Activated T-helper 1 cell treated with anti-CD3 and anti-CD28 coated beads, Interleukin-12 subunit alpha, Interleukin-12 subunit beta, Interleukin-2, Interleukin-4 antibody, amounts not matched to agents 30 ng/mL and 10 ng/mL and 1 ng/mL, durations not matched to agents 14 hours and 24 hours and 36 hours (primary cell): ENCODE data around the gene TTLL11. TPM values are rescaled to one million over a fixed set of nuclear protein-coding genes. Genes with fewer than 3 reads are reported as not detected.
"Not testable (repeated sequence)": the region's sequence is repeated elsewhere in the genome, so short reads cannot be mapped to it uniquely, and the experiment has no call there.

ENCODE experiments used
- DNase-seq: peaks from one replicate; pipeline ENCODE4 v3.0.0; 2021; ENCODE audit warnings: low spot score
- H3K27ac Mint-ChIP-seq: one replicate; pipeline ENCODE4 v1.8.0; 2021; ENCODE audit warnings: mild to moderate bottlenecking, mixed read lengths
- H3K27me3 Mint-ChIP-seq: one replicate; pipeline ENCODE4 v1.8.0; 2022; ENCODE audit warnings: mild to moderate bottlenecking, moderate library complexity, mixed read lengths; ENCODE audit not compliant: insufficient read depth
- H3K36me3 Mint-ChIP-seq: one replicate; pipeline ENCODE4 v1.8.0; 2021; ENCODE audit warnings: low read depth, mixed read lengths
- H3K4me1 Mint-ChIP-seq: one replicate; pipeline ENCODE4 v1.8.0; 2021; ENCODE audit warnings: low read depth, mixed read lengths
- H3K4me3 Mint-ChIP-seq: one replicate; pipeline ENCODE4 v1.8.0; 2021; ENCODE audit warnings: mild to moderate bottlenecking, moderate library complexity, mixed read lengths
- H3K9me3 Mint-ChIP-seq: one replicate; pipeline ENCODE4 v1.8.0; 2021; ENCODE audit warnings: mixed read lengths
- intact Hi-C: fragments of 100-400 bp; cut with micrococcal nuclease; formaldehyde crosslinking; loops from one replicate; pipeline ENCODE4 v1.15.1; 2024
- total RNA-seq: library from RNA; stranded (reverse); gene quantifications from 2 replicates; pipeline ENCODE4 v1.2.3, GENCODE V29; 2022

The TTLL11 gene
- total RNA-seq, 1 donor from 2014 or later, result 3.0 TPM

- DNase-seq, result no peak
- intact Hi-C loops, result no loop called here
- H3K9me3 Mint-ChIP-seq, result no peaks in the 10 kb centered on the region
- H3K4me3 Mint-ChIP-seq, result no peak overlapping the region
- no peak overlapping the region for H3K27ac Mint-ChIP-seq
- no peaks in the 10 kb centered on the region for H3K36me3 Mint-ChIP-seq
- peaks cover 2% of the 10 kb centered on the region for H3K27me3 Mint-ChIP-seq
- H3K4me1 Mint-ChIP-seq, result no peaks in the 10 kb centered on the region
These were observed 102.4 kb downstream of the TTLL11 start for GRCh38 chr9:121990600-121991306.

GRCh38 chr9:121989010-121989409, 104.1 kb downstream of the TTLL11 start:
- Mint-ChIP-seq H3K36me3 (no peaks in the 10 kb centered on the region), H3K4me3 (no peak overlapping the region)

GRCh38 chr9:121987314-121987713, 105.8 kb downstream of the TTLL11 start:
- DNase-seq, result no peak
- Mint-ChIP-seq H3K27ac (no peak overlapping the region), H3K4me3 (no peak overlapping the region), H3K4me1 (no peaks in the 10 kb centered on the region), H3K27me3 (peaks cover 2% of the 10 kb centered on the region), H3K36me3 (no peaks in the 10 kb centered on the region), H3K9me3 (no peaks in the 10 kb centered on the region)
- intact Hi-C loops, result no loop called here

More at GRCh38 chr9:121989010-121989409, 104.1 kb downstream of the TTLL11 start:
- Mint-ChIP-seq H3K27me3 (peaks cover 2% of the 10 kb centered on the region), H3K4me1 (no peaks in the 10 kb centered on the region), H3K27ac (no peak overlapping the region), H3K9me3 (no peaks in the 10 kb centered on the region)
- no peak for DNase-seq
- intact Hi-C loops, result no loop called here

- no peaks in the 10 kb centered on the region for H3K4me1 Mint-ChIP-seq
- H3K4me3 Mint-ChIP-seq, result no peak overlapping the region
- no peaks in the 10 kb centered on the region for H3K36me3 Mint-ChIP-seq
- H3K9me3 Mint-ChIP-seq, result peaks cover 4% of the 10 kb centered on the region
- no peak for DNase-seq
- H3K27me3 Mint-ChIP-seq, result peaks cover 2% of the 10 kb centered on the region
- intact Hi-C loops, result no loop called here
- no peak overlapping the region for H3K27ac Mint-ChIP-seq
These were observed 107.2 kb downstream of the TTLL11 start for GRCh38 chr9:121985792-121986494.

- H3K27me3 Mint-ChIP-seq, result peaks cover 2% of the 10 kb centered on the region
- DNase-seq, result no peak
- intact Hi-C loops, result no loop called here
- H3K4me1 Mint-ChIP-seq, result no peaks in the 10 kb centered on the region
- H3K9me3 Mint-ChIP-seq, result peaks cover 7% of the 10 kb centered on the region
- H3K36me3 Mint-ChIP-seq, result peaks cover 1% of the 10 kb centered on the region
- H3K4me3 Mint-ChIP-seq, result no peak overlapping the region
- no peak overlapping the region for H3K27ac Mint-ChIP-seq
These were observed 108.2 kb downstream of the TTLL11 start for GRCh38 chr9:121984726-121985402.

GRCh38 chr9:121983736-121984135, 109.4 kb downstream of the TTLL11 start:
- Mint-ChIP-seq H3K4me3 (no peak overlapping the region), H3K27ac (no peak overlapping the region), H3K27me3 (peaks cover 2% of the 10 kb centered on the region), H3K9me3 (peaks cover 7% of the 10 kb centered on the region), H3K36me3 (peaks cover 1% of the 10 kb centered on the region), H3K4me1 (no peaks in the 10 kb centered on the region)
- intact Hi-C loops, result no loop called here
- no peak for DNase-seq

GRCh38 chr9:121981118-121981883, 111.8 kb downstream of the TTLL11 start:
- H3K9me3 Mint-ChIP-seq, result peaks cover 7% of the 10 kb centered on the region
- H3K36me3 Mint-ChIP-seq, result peaks cover 1% of the 10 kb centered on the region
- H3K4me3 Mint-ChIP-seq, result no peak overlapping the region
- no peak overlapping the region for H3K27ac Mint-ChIP-seq
- H3K27me3 Mint-ChIP-seq, result no peaks in the 10 kb centered on the region
- intact Hi-C loops, result no loop called here
- no peaks in the 10 kb centered on the region for H3K4me1 Mint-ChIP-seq
- no peak for DNase-seq

- H3K27me3 Mint-ChIP-seq, H3K4me3 Mint-ChIP-seq, DNase-seq, H3K27ac Mint-ChIP-seq, H3K36me3 Mint-ChIP-seq, intact Hi-C loops, H3K9me3 Mint-ChIP-seq, H3K4me1 Mint-ChIP-seq: not testable (repeated sequence)
These were observed 112.4 kb downstream of the TTLL11 start for GRCh38 chr9:121980665-121981064.

- no peak for DNase-seq
- intact Hi-C loops, result no loop called here
- Mint-ChIP-seq H3K27me3 (no peaks in the 10 kb centered on the region), H3K9me3 (peaks cover 7% of the 10 kb centered on the region), H3K4me3 (no peak overlapping the region), H3K27ac (no peak overlapping the region), H3K4me1 (no peaks in the 10 kb centered on the region), H3K36me3 (peaks cover 1% of the 10 kb centered on the region)
These were observed 113.4 kb downstream of the TTLL11 start for GRCh38 chr9:121979736-121980135.

GRCh38 chr9:121976751-121977150, 116.4 kb downstream of the TTLL11 start:
- H3K9me3 Mint-ChIP-seq, result peaks cover 7% of the 10 kb centered on the region

GRCh38 chr9:121975801-121976277, 117.3 kb downstream of the TTLL11 start:
- DNase-seq, result no peak
- no peak overlapping the region for H3K4me3 Mint-ChIP-seq
- intact Hi-C loops, result no loop called here
- no peaks in the 10 kb centered on the region for H3K27me3 Mint-ChIP-seq
- no peaks in the 10 kb centered on the region for H3K4me1 Mint-ChIP-seq
- peaks cover 3% of the 10 kb centered on the region for H3K9me3 Mint-ChIP-seq
- H3K36me3 Mint-ChIP-seq, result peaks cover 1% of the 10 kb centered on the region
- no peak overlapping the region for H3K27ac Mint-ChIP-seq

More at GRCh38 chr9:121976751-121977150, 116.4 kb downstream of the TTLL11 start:
- Mint-ChIP-seq H3K27ac (no peak overlapping the region), H3K27me3 (no peaks in the 10 kb centered on the region), H3K36me3 (peaks cover 1% of the 10 kb centered on the region), H3K4me3 (no peak overlapping the region), H3K4me1 (no peaks in the 10 kb centered on the region)
- no peak for DNase-seq
- intact Hi-C loops, result no loop called here

- Mint-ChIP-seq H3K27ac (no peak overlapping the region), H3K9me3 (no peaks in the 10 kb centered on the region), H3K4me3 (no peak overlapping the region), H3K36me3 (no peaks in the 10 kb centered on the region), H3K27me3 (no peaks in the 10 kb centered on the region), H3K4me1 (no peaks in the 10 kb centered on the region)
- DNase-seq, result no peak
- intact Hi-C loops, result no loop called here
These were observed 118.7 kb downstream of the TTLL11 start for GRCh38 chr9:121974421-121974820.
